HG02852 (cell line): ENCODE measurements around the gene COL20A1.

ENCODE experiments used
- ATAC-seq: cut with Tn5 transposase; IDR thresholded peaks from one replicate; pipeline ENCODE4 v1.9.1; 2021; ENCODE audit warnings: mild to moderate bottlenecking, moderate library complexity; ENCODE audit not compliant: unreplicated experiment

COL20A1 gene

DNA sequence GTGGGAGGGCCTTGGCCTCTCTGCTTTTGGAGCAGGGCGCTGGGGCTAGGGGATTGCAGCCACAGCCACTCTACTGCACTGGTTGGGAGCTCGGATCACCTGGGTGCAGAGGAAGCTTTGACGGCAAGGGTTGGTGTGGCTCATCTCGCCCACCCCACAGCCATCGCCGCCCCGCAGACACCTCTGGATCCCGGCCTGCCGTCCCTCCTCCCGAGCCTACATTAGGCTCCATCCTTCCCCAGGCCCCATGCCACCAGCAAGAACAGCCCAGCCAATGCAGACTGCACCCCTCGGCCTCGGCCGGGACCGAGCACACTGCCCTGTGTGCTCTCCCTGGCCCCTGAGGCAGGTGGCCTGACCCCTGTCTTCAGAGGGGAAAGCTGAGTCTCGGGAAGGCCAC is 32.5 kb upstream of the COL20A1 start:
- ATAC-seq = no peak

DNA sequence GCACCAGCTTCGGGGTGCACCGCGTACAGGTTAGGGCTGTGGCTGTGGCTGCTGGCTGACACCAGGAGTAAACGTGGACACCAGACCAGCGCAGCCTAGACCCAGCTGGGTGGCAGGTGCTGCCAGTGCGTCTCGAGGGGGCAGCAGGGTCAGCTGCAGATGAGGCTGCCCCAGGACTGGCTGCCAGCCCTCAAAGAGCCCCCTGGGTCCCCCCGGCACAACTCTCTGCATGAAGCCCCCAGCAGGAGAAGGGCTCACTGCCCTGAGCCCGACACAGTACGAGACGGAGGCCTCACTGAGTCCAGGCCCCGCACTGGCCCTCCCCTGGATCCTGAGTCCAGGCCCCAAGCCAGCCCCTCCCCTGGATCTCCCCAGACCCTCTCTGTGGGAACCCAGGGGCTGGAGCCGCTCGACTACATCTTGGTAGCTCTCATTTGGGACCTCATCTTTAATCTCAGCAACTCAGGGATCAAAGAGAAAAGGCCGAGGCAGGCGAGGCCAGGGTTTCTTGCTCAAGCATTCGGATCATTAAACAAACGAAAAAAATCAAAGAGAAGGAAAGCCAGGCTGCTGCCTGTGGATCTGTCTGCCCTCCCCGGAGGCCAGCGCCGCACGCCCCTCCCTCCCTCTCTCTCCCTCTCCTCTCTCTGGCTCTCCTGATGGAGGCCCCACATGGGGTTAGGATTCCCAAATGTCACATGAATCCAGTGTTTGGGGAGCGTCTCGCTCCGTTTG is 31.8 kb upstream of the COL20A1 start:
- ATAC-seq = no peak

DNA sequence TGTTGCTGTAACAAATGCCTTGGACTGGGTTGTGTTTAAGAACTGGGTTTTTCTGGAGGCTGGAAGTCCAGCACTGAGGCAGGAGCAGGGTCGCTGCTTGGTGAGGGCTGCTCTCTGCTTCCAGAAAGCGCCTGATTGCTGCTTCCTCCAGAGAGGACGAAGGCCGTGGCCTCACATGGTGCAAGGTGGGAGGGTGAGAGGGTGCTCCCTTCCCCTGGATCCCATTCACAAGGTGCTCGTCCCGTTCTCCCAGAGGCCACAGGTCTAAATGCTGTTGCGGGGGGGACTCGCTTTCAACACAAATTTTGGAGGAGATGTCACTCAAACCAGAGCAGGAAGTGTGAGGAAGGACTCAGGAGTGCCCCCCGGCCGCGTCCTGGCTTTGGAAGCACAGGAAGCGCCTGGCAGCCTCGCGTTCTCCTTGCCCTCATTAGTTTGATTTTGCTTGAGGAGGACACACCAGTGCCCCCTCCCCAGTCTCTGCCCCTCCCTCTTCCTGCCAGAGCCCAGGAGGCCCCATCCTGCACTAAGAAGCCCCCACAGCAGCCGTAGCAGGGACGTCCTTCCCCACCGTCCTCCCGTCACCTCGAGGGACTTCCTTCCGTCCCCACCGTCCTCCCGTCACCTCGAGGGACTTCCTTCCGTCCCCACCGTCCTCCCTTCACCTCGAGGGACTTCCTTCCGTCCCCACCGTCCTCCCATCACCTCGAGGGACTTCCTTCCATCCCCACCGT is 31.0 kb upstream of the COL20A1 start:
- no peak for ATAC-seq

DNA sequence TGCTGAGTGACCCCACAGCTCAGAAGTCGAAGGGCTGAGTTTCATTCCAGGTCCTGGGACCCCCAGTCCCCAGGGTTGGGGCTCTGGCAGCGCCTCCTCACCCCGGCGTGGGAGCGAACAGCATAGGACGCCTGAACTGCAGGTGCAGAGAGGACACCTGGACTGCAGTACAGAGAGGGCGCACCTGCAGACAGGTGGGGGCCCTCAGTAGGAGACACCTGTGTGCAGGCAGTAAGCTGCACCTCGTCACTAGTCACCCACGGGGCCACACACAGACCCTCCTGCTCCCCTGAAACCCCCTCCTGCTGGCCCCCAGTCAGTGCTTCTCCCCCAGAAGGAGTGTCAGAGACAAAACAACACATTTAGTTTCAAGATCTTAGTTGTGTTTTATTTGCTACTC is 30.1 kb upstream of the COL20A1 start:
- ATAC-seq = no peak

DNA sequence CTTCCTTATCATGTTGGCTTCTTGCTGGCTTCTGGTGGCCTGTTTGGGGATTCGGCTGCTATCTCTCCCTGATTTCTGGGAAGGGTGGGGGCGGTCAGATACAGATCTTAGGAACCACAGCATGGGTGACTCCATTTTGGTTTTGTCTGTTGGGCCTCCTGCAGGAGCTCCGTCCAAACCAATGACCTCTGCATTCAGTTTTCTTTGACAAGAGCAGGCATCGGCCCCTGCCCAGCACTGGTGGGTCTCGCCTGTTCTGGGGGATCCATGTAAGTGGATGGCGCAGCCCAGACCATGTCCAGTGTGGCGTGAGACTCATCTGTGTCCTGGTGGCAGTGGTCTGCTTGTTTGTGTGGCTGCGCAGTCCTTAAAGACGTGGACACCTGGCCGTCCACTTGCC is 29.0 kb upstream of the COL20A1 start:
- ATAC-seq = no peak

DNA sequence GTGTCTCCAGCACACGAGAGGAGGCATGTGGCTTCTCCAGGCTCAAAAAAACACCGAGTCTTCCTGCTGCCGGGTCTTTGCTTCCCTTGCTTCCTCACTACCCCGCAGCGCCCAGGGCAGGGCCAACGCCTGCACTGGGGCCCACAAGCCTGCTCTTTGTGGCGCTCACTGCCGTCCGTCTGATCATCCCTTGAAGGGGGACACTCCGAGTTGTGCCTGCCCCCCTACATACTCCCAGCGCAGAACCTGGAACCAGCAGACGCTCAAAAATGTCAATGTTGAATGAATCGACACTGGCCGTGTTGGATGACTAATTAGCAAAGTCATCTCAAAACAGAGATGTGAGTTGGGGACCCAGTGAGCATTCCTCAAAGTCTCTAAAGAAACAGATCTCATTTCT is 28.5 kb upstream of the COL20A1 start:
- ATAC-seq = no peak

DNA sequence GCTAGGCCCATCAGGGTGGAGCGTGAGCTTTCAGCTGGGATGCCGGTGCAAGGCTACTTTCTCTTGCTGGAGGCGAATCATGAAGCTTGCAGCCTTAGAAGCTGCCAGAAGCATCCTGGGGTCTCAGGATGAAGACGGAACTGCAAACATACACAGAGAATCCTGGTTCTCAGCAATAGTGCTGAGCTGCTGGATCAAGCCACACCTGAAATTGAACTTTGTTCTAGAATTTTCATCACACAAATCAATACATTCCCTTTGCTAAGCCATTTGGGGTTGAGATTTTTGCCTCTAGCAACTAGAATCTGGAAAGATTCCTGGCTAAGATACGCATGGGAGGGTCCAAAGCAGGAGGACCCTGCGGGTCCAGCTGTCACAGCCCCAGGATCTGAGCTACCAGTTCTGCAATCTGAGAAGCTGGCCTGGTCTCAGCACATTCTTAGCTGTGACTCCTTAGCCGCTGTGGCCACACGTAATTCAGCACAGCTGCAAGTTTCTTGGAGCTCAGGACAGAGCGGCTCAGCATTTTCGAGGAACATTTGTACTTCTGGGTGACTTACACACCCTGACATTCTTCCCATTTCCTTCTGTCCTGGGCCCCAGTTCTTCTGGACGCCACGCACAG is 27.0 kb upstream of the COL20A1 start:
- no peak for ATAC-seq

DNA sequence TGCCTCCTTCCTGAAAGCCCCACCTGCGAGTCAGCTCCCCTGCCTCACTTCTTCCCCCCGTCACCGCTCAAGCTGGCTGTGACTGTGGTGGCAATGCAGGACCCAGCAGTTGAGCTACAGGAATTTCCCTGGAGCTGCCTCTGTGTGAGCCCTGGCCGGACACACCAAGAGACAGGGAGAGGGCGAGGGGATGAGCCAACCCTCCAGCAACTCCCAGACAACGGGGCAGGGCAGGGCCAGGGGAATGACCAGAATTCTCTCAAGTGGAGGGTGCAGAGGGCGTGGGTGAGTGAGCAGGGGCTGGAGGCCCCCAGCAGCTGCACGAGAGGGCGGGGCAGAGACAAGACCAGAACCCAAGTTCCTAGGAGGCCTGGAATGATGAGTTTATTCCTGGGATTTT is 25.3 kb upstream of the COL20A1 start:
- no peak for ATAC-seq

DNA sequence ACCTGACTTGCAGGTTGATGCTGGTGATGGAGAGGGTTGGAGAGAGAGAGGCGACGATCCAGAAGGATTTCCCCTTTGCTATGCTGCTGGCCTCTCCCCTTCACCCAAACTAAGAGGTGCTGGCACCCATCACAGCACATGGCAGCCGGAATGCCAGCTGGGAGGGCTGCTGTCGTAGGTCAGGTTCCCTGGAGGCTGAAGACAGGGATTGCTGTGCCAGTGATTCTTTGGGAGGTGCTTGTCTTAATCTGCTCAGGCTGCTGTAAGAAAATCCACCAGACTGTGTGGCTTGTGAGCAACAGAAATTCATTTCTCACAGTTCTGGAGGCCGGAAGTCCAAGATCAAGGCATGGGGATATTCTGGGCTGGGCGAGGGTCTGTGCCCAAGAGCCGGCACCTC is 24.7 kb upstream of the COL20A1 start:
- ATAC-seq = no peak

DNA sequence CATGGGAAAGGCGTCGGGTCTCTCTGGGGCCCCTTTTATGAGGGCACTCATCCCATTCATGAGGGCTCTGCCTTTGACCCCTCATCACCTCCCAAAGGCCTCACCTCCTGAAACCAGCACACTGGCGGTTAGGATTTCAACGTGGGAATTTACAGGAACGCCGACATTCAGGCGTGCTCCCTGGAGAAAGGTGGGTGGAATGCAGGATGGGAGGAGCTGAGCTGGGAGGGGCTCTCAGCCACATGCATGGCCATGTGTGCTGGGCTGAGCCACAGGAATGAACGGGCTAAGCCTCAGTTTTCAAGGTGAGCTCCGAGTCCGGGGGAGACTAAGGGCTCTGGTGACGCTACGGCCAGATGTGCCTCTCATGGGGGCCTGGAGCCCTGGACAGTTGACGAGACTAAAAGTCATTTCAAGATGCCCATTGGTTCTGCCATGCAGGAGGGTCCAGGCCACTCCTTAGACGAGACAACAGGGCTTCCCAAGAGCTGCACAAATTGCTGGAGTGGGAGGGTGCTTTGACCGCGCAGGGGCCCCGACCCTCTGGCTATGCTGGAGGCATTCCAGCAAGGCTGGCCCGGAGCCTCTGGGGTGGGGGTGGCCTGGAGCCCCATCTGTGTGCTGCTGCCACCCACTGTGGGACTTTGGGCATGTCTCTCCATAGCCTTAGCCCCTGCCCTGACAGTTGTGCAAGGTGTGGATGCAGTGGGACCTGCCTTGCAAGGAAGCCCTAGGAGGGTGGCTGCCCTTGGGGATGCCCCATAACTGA is 24.1 kb upstream of the COL20A1 start:
- ATAC-seq = no peak

DNA sequence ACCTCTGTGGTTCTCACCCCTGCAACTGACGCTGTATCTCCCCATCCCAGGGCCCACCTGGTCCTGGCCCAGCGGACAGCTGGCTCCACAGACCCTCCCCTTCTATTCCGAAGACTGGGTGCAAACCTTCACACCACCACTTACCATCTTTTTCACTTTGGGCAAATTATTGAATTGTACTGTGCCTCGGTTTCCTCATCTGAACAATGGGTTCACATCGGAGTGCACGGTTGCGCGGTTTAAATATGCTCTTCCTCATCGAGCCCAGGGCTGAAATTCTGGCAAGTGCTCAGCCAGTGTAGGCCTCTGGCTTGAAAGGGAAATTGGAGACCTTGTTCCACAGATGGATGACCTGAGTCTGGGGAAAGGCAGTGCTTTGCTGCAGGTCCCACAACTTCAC is 23.3 kb upstream of the COL20A1 start:
- ATAC-seq = no peak

DNA sequence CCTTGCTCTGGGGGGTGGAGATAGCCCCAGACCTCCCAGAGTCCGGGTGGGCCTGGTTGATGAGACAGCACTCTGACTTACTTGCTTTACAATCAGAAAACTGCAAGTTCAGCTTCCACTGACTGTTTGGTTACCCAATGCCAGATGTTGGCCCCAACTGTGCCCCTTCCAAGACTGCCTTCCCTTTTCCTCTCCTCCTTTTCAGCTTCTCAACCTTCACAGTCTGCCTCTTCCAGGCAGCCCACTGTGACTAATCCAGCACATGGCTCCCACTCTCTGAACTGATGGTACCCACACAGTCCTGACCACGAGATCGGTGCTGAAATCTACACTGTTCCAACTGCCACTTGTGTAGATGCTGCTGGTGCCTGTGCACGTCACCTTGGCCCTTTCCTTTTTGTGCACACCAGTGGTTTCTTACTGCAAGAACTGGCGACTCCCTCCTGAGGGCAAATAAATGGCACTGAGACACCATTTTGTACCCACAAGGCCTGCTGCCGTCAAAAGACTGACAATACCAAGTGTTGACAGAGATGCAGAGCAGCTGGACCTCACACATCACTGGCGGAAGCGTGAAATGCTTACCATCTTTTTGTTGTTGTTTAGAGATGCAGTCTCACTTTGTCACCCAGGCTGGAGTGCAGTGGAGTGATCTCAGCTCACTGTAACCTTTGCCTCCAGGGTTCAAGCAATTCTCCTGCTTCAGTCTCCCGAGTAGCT is 22.2 kb upstream of the COL20A1 start:
- no peak for ATAC-seq

DNA sequence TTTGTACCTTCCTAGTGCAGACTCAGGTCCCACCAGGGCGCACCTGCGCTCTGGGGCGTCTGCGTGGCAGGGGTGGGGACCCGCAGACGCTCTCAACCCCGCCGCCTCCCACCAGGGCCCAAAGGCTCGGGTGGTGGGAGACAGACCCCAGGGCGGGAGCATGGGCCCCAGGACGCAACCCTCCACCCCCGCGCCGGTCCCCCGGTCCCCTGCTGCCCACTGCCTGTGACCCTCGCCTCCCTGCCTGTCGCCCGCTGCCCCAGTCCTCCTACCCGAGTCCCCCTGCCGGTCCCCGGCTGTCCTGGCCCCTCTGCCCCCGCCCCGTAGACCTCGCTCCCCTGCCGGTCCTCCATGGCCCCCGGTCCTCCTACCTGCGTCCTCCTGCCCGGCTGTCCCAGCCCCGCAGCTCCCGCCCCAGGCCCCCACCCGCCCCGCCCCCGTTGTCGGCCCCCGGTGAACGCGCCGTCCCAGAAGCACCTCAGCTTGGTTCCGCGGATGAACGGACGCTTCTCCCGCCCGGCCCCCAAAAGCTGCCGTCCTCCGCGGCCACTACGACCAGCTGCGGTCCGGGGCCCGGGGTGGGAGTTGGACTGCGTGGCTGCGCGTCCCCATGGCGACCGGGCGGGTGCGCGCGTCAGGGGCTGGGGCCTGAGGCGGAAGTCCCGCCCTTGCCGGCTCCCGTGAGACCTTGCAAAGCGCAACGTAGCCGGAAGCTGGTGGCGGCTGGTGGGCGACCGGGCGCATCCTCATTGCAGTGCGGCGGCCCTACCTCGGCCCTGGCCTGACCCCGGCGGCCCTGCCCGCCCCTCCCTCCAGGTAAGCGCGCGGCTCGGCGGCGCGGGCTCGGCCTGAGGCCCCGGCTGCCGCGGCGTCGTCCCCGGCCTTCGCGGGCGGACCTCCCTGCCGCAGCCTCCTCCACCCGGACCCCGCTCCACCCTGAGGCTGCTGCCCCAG is 20.6 kb upstream of the COL20A1 start, which contains the start of gene ARFGAP1:
TSS of gene ARFGAP1 (plus strand) at position 709 of the 954 bp plus-strand sequence. CDS start 2,768 bp downstream, outside the sequence.
- peak; percentile 91 for ATAC-seq

DNA sequence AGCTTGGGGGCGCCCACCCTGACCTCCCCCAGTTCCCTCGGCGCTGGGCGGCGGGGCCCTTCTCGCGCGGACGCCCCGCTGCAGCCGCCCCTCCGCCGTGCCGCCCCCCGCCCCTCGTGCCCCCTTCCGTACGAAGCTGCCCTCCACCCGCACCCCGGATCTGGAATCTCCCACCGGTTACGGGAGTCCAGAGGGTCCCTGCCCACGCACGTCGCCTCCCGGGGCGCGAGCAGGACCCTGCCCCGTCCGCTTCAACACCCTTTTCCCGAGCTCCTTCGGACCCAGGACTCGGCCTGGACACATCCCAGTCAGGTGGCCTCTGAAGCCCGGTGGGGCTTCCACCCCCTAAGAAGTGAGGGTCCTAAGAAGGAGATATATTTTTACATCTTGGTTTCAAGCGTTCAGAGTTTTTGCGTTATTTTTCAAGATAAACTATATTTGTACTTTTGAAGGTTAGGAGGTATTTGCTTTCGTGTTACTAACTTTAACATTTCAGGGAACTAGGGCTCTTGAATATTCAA is 19.9 kb upstream of the COL20A1 start:
- peak; percentile 9 for ATAC-seq

DNA sequence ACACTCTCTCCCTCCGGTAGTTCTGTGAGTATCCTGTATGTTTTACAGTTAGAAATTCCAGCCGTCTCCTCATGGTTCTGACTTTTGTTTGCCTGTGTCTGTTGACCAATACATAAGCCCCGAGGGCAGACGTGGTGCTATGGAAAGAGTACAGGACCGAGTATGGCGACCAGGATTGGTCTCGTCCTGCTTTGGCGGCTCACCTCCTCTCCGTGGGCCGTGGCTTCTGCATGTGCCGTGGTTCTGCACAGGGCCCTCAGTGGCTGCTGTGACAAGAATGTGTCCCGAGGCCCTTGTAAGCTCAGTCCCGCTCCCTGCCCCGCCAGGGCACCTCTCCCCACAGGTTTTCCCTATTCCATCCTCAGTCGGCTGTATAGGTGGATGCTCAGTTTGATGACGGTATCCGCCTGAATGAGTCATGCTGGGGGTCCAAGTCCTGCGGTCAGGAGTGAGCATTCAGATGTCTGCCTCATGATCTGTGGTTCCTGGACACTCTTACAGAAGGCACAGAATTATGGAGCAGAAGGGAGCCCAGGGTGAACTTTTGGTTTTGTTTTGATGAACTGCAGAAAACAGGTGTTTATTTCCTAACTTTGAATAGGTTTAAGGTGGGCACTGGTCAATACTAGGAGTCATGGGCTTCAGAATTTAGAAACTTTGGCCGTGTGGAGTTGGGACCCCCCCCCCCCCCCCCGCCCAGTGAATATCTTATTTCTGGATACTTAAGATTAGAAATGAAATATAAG is 19.2 kb upstream of the COL20A1 start:
- no peak for ATAC-seq

DNA sequence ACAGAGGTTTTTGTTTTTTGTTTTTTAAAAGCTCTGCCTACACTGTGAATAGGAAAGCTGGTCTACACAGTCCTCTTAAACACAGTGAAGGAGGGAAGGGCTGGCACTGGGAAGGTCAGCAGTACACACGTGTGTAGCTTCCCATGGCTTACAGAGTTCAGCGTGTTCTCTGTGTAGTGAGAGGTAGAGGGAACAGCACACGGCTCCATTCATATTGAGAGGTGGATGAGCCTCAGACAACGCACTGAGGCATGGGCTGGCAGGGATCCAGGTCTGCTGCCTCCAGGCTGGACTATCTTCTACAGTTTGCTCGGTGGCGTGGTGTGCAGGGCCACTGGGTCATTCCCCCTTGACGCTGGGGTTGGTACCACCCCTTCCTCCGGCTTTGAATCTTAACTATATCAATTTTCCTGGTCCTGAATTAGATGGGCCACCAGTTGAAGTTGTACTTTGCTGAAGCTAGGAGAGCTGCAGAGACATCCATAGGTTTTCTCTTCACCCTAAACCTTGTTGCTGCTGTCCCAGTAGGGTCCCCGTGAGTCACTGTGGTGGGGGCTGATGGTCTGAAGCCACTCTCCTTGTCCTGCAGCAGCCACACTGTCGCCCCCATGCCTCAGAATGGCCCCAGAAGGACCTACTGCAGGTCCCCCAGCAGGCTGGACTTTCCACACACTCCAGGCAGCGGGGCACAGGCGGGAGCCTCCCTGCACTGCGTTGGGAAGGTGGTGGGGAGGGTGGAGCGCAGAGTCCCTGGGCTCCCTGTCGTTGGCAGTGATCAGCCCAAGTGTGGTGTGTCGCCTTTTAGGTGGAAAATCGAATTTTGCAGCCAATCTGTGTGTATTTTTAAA is 18.4 kb upstream of the COL20A1 start:
- ATAC-seq = no peak

DNA sequence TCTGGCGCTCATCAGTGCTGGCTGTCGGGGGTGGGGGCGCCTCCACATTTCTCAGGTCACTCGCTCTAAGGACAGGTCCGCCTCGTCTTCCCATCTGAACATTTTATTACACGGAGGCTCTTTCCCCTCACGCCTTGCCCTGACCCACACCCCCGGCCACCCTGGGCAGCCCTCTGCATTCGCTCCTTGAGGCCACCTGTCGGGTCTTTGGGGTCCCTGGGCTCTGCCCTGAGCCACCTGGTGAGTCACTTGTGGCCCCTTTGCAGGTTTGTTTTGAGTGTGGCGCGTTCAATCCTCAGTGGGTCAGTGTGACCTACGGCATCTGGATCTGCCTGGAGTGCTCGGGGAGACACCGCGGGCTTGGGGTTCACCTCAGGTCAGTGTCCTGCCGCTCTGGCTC is 17.2 kb upstream of the COL20A1 start:
- no peak for ATAC-seq

DNA sequence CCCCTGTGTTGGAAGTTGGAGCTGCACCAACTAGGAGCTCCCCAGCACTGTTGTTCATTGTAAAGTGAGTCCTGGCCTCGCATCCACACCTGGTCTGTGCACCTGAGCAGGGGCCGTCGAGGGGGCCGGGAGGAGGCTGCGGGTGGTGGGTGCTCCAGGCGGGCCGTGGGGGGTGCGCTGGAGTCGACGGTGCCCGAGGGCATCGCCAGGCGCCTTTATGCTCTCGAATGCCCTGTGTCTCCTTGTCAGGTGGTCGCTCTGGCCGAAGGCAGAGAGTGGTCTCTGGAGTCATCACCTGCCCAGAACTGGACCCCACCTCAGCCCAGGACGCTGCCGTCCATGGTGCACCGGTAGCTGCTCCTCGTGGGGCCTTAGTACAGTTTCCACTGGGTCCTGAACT is 16.0 kb upstream of the COL20A1 start:
- no peak for ATAC-seq
